PFSK-1 (cell line): ENCODE results near the gene MFSD6L.

Experiments used
- FOXP2 ChIP-seq: optimal IDR thresholded peaks from 2 replicates; pipeline ENCODE3; 2011; ENCODE audit warnings: borderline replicate concordance, control low read depth, inconsistent platforms; ENCODE audit not compliant: insufficient read depth; ENCODE audit errors: extremely low read length, extremely low read depth
- POLR2AphosphoS5 ChIP-seq: IDR thresholded peaks from 2 replicates; pipeline ENCODE4 v1.6.1; 2012; ENCODE audit warnings: low read depth, mild to moderate bottlenecking, control low read depth, low read length, moderate library complexity
- SIN3A ChIP-seq: IDR thresholded peaks from 2 replicates; pipeline ENCODE4 v1.6.1; 2012; ENCODE audit warnings: mild to moderate bottlenecking, low read length, moderate library complexity, borderline replicate concordance; ENCODE audit not compliant: insufficient read depth
- TAF1 ChIP-seq: IDR thresholded peaks from 2 replicates; pipeline ENCODE4 v1.6.1; 2012; ENCODE audit warnings: low read length, control low read depth, borderline replicate concordance; ENCODE audit not compliant: insufficient read depth
- TF ChIP-seq, protein P1 (sequence below), 2 experiments: IDR thresholded peaks; 2 replicates each; pipeline versions ENCODE4 v1.6.1 to v1.8.0; 2011 to 2012; ENCODE audit warnings: low read depth in 2 of 2, low read length in 2 of 2, control low read depth in 1 of 2, inconsistent platforms in 1 of 2, mild to moderate bottlenecking in 1 of 2, moderate library complexity in 1 of 2; ENCODE audit not compliant: insufficient read depth in 1 of 2

DNA sequence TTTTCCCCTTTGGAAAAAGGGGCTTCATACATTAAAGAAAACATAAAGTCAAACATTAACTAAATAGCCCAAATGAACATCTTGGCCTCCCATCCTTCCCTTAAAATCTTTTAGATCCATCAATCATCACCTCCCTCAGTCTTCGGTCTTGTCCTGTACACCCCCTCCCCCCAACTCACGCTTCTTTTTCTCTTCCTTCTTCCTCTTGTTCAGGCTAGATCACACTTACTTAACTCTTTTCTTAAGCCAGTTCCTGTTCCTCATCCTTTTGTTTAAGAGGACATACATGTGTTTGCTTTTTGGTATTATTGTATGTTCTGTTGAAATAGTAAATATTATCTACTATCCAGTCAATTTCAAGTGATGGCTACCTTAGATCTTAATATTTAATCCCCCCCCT, 5.5 kb downstream of the MFSD6L start:
- TF ChIP-seq, protein P1, sequence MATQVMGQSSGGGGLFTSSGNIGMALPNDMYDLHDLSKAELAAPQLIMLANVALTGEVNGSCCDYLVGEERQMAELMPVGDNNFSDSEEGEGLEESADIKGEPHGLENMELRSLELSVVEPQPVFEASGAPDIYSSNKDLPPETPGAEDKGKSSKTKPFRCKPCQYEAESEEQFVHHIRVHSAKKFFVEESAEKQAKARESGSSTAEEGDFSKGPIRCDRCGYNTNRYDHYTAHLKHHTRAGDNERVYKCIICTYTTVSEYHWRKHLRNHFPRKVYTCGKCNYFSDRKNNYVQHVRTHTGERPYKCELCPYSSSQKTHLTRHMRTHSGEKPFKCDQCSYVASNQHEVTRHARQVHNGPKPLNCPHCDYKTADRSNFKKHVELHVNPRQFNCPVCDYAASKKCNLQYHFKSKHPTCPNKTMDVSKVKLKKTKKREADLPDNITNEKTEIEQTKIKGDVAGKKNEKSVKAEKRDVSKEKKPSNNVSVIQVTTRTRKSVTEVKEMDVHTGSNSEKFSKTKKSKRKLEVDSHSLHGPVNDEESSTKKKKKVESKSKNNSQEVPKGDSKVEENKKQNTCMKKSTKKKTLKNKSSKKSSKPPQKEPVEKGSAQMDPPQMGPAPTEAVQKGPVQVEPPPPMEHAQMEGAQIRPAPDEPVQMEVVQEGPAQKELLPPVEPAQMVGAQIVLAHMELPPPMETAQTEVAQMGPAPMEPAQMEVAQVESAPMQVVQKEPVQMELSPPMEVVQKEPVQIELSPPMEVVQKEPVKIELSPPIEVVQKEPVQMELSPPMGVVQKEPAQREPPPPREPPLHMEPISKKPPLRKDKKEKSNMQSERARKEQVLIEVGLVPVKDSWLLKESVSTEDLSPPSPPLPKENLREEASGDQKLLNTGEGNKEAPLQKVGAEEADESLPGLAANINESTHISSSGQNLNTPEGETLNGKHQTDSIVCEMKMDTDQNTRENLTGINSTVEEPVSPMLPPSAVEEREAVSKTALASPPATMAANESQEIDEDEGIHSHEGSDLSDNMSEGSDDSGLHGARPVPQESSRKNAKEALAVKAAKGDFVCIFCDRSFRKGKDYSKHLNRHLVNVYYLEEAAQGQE (IDR thresholded peaks at IDR 0.05; ENCODE audit: insufficient read depth in 1 of 2, low read depth in 2 of 2, low read length in 2 of 2): no peak
- TF ChIP-seq FOXP2 (no peak), POLR2AphosphoS5 (no peak), TAF1 (no peak), SIN3A (no peak)
